Natural killer cell (primary cell): ENCODE measurements around the gene RAB3IL1. TPM values are rescaled to one million over a fixed set of nuclear protein-coding genes. Genes with fewer than 3 reads are reported as not detected.

Source experiments
- ATAC-seq, 3 donors: fragments of 150-1000 bp in 2 of 3; fragments of 200-7000 bp in 1 of 3; cut with Tn5 transposase; 1 replicate in 1 of 3; 2 replicates in 2 of 3; pipeline ENCODE4 v1.10.0; 2021; ENCODE audit warnings: mild to moderate bottlenecking in 2 of 3, moderate library complexity in 2 of 3
- DNase-seq, 2 donors: peaks; one replicate each; pipeline versions ENCODE4 v3.0.0 to v3.0.0-alpha.2; 2013 to 2021; ENCODE audit warnings: mixed read lengths in 1 of 2
- H3K27ac ChIP-seq: one replicate; pipeline ENCODE4 v1.5.1; 2013; ENCODE audit warnings: mild to moderate bottlenecking, low read length
- H3K27me3 ChIP-seq: one replicate; pipeline ENCODE4 v1.6.1; 2013; ENCODE audit warnings: low read length; ENCODE audit not compliant: control insufficient read depth, insufficient read depth
- H3K36me3 ChIP-seq: one replicate; pipeline ENCODE4 v1.6.1; 2013; ENCODE audit warnings: low read length; ENCODE audit not compliant: control insufficient read depth, insufficient read depth
- H3K4me1 ChIP-seq: one replicate; pipeline ENCODE4 v1.6.1; 2013; ENCODE audit warnings: low read length; ENCODE audit not compliant: control insufficient read depth, insufficient read depth
- H3K4me3 ChIP-seq: one replicate; pipeline ENCODE4 v1.5.1; 2013; ENCODE audit warnings: low read length
- H3K9me3 ChIP-seq: one replicate; pipeline ENCODE4 v1.6.1; 2013; ENCODE audit warnings: low read length; ENCODE audit not compliant: control insufficient read depth, insufficient read depth
- H3K27ac Mint-ChIP-seq, 2 donors: one replicate each; pipeline ENCODE4 v1.8.0; 2022; ENCODE audit warnings: mild to moderate bottlenecking in 2 of 2, mixed read lengths in 2 of 2, moderate library complexity in 1 of 2
- H3K27me3 Mint-ChIP-seq, 2 donors: one replicate each; pipeline ENCODE4 v1.8.0; 2022; ENCODE audit warnings: low read depth in 2 of 2, mixed read lengths in 2 of 2
- H3K36me3 Mint-ChIP-seq: one replicate; pipeline ENCODE4 v1.8.0; 2022; ENCODE audit warnings: mixed read lengths
- H3K4me1 Mint-ChIP-seq, 2 donors: one replicate each; pipeline ENCODE4 v1.8.0; 2022; ENCODE audit warnings: mixed read lengths in 2 of 2
- H3K4me3 Mint-ChIP-seq: one replicate; pipeline ENCODE4 v1.8.0; 2022; ENCODE audit warnings: mild to moderate bottlenecking, moderate library complexity, mixed read lengths
- H3K9me3 Mint-ChIP-seq, 2 donors: one replicate each; pipeline ENCODE4 v1.8.0; 2022; ENCODE audit warnings: mixed read lengths in 2 of 2
- WGBS: methylation state at CpG from one replicate; pipeline ENCODE4 v1.1.7; 2013; ENCODE audit warnings: missing lambda C conversion rate; ENCODE audit not compliant: insufficient coverage; 5-methylcytosine and 5-hydroxymethylcytosine counted together
- intact Hi-C: fragments of 100-400 bp; cut with micrococcal nuclease; formaldehyde crosslinking; loops from one replicate; pipeline ENCODE4 v1.14.2; 2022
- total RNA-seq, 4 donors: library from RNA; stranded (reverse); fragments of 120-200 nt in 1 of 4; gene quantifications; one replicate each; pipeline versions ENCODE4 v1.2.3 to v1.2.4, GENCODE V29; 2013 to 2022
- TF ChIP-seq, protein P1 (sequence below): fragments of 200-600 bp; IDR thresholded peaks from one replicate; pipeline ENCODE4 v1.8.0; 2022; ENCODE audit warnings: antibody characterized with exemption

The RAB3IL1 gene
- total RNA-seq, 3 donors from 2014 or later (not counting 1 experiment from before 2014, with no cell fraction given), result not detected

DNA sequence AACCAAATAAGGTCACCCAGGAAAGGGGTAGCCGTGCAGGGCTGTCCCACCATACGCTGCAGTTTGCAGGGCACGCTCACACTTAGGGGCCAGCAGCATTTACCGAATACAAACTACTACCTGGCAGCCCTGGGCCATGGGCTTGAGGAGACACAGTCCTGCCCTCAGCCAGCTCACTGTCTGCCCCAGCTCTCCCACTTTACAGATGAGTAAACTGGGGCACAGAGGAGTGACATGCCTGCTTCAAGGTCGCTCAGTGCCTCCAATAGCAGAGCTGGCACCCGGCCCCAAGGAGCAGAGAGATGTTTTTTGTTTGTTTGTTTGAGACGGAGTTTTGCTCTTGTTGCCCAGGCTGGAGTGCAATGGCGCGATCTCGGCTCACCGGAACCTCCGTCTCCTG lies 28.8 kb downstream of the RAB3IL1 start:
- no peaks in the 10 kb centered on the region for H3K9me3 Mint-ChIP-seq
- DNase-seq (no peak), ATAC-seq (no peak)
- H3K27me3 Mint-ChIP-seq, result no peaks in the 10 kb centered on the region
- H3K9me3 ChIP-seq, result no peaks in the 10 kb centered on the region
- intact Hi-C loops, result no loop called here
- H3K27me3 ChIP-seq, result no peaks in the 10 kb centered on the region
- H3K27ac ChIP-seq, result no peak overlapping the region
- TF ChIP-seq, protein P1, sequence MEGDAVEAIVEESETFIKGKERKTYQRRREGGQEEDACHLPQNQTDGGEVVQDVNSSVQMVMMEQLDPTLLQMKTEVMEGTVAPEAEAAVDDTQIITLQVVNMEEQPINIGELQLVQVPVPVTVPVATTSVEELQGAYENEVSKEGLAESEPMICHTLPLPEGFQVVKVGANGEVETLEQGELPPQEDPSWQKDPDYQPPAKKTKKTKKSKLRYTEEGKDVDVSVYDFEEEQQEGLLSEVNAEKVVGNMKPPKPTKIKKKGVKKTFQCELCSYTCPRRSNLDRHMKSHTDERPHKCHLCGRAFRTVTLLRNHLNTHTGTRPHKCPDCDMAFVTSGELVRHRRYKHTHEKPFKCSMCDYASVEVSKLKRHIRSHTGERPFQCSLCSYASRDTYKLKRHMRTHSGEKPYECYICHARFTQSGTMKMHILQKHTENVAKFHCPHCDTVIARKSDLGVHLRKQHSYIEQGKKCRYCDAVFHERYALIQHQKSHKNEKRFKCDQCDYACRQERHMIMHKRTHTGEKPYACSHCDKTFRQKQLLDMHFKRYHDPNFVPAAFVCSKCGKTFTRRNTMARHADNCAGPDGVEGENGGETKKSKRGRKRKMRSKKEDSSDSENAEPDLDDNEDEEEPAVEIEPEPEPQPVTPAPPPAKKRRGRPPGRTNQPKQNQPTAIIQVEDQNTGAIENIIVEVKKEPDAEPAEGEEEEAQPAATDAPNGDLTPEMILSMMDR, result no peak
- H3K4me3 ChIP-seq, result no peak overlapping the region
- no peak overlapping the region for H3K27ac Mint-ChIP-seq
- H3K4me1 Mint-ChIP-seq, result peaks cover 0 to 4% of the 10 kb centered on the region in 2 donors
- WGBS, result 93% methylated on average over 12 of the region's 12 CpGs
- H3K36me3 Mint-ChIP-seq, result no peaks in the 10 kb centered on the region
- H3K4me1 ChIP-seq, result peaks cover 20% of the 10 kb centered on the region
- H3K4me3 Mint-ChIP-seq, result no peak overlapping the region
- no peaks in the 10 kb centered on the region for H3K36me3 ChIP-seq

DNA sequence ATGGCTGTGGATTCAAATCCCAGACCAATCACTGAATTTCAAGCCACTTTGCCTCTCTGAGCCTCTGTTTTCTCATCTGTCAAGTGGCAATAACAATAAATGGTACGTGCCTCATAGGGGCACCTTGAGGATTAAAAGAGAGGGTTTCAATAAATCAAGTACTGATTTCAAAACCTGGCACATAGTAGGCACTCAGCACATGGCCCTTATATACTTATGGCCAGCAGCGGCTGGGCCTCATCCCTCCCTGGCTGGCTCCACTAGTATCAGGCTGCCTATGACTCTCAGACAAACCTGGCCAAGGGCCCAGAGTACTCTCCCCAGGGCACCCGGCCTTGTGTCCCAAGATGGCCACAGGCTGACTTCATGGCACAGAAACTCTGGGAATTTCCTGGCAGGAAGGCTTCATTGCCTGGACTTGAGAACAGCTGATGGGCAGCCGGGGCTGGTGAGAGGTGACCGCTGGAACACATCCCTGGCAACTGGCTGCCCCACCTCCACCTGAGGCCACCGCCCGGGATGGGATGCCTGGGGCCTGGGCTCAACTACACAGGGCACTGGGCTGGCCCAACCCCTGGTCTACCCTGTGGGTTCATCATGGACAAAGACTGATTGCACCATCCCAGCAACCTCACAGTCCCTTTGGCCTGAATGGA lies 29.4 kb downstream of the RAB3IL1 start:
- H3K4me1 ChIP-seq, result peaks cover 20% of the 10 kb centered on the region
- 97% methylated on average over 7 of the region's 7 CpGs for WGBS
- H3K36me3 Mint-ChIP-seq, result no peaks in the 10 kb centered on the region

DNA sequence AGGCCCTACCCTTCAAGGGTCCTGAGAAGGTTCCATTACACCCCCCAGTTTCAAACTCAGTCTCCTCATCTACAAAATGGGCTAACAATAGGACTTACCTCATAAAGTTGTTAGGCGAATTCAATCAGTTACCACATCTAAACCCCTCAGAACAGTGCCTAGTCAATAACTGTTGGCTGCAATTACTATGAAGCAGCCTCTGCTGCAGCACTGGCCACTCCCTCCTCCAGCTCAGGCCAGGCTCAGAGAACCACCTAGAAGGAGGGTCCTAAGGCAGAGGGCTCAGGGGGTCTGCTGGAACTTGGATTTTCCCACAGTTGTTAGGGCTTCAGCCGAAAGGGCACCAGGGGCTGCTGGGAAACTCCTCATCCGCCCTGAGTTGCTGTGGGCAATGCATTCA lies 30.7 kb downstream of the RAB3IL1 start:
- Histone ChIP-seq H3K4me3 (no peak overlapping the region), H3K4me1 (peaks cover 16% of the 10 kb centered on the region), H3K27me3 (no peaks in the 10 kb centered on the region), H3K9me3 (no peaks in the 10 kb centered on the region), H3K27ac (no peak overlapping the region), H3K36me3 (no peaks in the 10 kb centered on the region)
- H3K27ac Mint-ChIP-seq, result no peak overlapping the region
- ATAC-seq (no peak), DNase-seq (no peak)
- TF ChIP-seq, protein P1, result no peak
- H3K9me3 Mint-ChIP-seq, result no peaks in the 10 kb centered on the region
- no peaks in the 10 kb centered on the region for H3K27me3 Mint-ChIP-seq
- no peak overlapping the region for H3K4me3 Mint-ChIP-seq
- H3K36me3 Mint-ChIP-seq, result no peaks in the 10 kb centered on the region
- WGBS, result 96% methylated on average over 3 of the region's 3 CpGs
- intact Hi-C loops, result no loop called here
- peaks cover 0 to 5% of the 10 kb centered on the region in 2 donors for H3K4me1 Mint-ChIP-seq

More for the DNA sequence above, 29.4 kb downstream of the RAB3IL1 start:
- Histone ChIP-seq H3K36me3 (no peaks in the 10 kb centered on the region), H3K27me3 (no peaks in the 10 kb centered on the region), H3K27ac (no peak overlapping the region), H3K4me3 (no peak overlapping the region), H3K9me3 (no peaks in the 10 kb centered on the region)
- Mint-ChIP-seq H3K9me3 (no peaks in the 10 kb centered on the region), H3K27ac (no peak overlapping the region), H3K4me1 (peaks cover 0 to 4% of the 10 kb centered on the region in 2 donors), H3K27me3 (no peaks in the 10 kb centered on the region), H3K4me3 (no peak overlapping the region)
- intact Hi-C loops, result no loop called here
- TF ChIP-seq, protein P1, result no peak
- DNase-seq (no peak), ATAC-seq (no peak)
